HepG2 (cell line): ENCODE results near the gene KANSL3. TPM values are rescaled to one million over a fixed set of nuclear protein-coding genes. Genes with fewer than 3 reads are reported as not detected.

Experiments
- DRAP1 ChIP-seq: IDR thresholded peaks from 2 replicates; pipeline ENCODE4 v1.6.1; 2016; ENCODE audit warnings: missing genetic modification reagents, missing compliant biosample characterization
- FOXK1 ChIP-seq: sonication (generic); formaldehyde crosslinking; IDR thresholded peaks from 2 replicates; pipeline ENCODE4 v1.4.0; 2020; ENCODE audit warnings: low read depth, missing genetic modification reagents, borderline replicate concordance
- HNRNPUL1 ChIP-seq: fragments of 200-400 bp; formaldehyde crosslinking; IDR thresholded peaks from 2 replicates; pipeline ENCODE4 v1.6.1; 2017; ENCODE audit warnings: low read depth, mild to moderate bottlenecking, low read length, moderate library complexity
- NFYC ChIP-seq: IDR thresholded peaks from 2 replicates; pipeline ENCODE4 v1.6.1; 2016; ENCODE audit warnings: missing genetic modification reagents, missing compliant biosample characterization
- PHF21A ChIP-seq: sonication (generic); formaldehyde crosslinking; IDR thresholded peaks from 2 replicates; pipeline ENCODE4 v1.5.0; 2020; ENCODE audit warnings: mild to moderate bottlenecking, missing genetic modification reagents
- SIX1 ChIP-seq: sonication (generic); formaldehyde crosslinking; IDR thresholded peaks from 2 replicates; pipeline ENCODE4 v1.4.0; 2020; ENCODE audit warnings: missing genetic modification reagents, borderline replicate concordance
- TBX2 ChIP-seq: sonication (generic); formaldehyde crosslinking; IDR thresholded peaks from 2 replicates; pipeline ENCODE4 v1.5.0; 2020; ENCODE audit warnings: missing genetic modification reagents, mild to moderate bottlenecking, borderline replicate concordance
- TEF ChIP-seq: sonication (generic); formaldehyde crosslinking; IDR thresholded peaks from 2 replicates; pipeline ENCODE4 v1.5.0; 2020; ENCODE audit warnings: missing genetic modification reagents
- THAP11 ChIP-seq: IDR thresholded peaks from 2 replicates; pipeline ENCODE4 v1.6.1; 2016; ENCODE audit warnings: missing biosample characterization, missing genetic modification reagents
- THRA ChIP-seq: sonication (generic); formaldehyde crosslinking; IDR thresholded peaks from 2 replicates; pipeline ENCODE4 v1.4.0; 2020; ENCODE audit warnings: missing genetic modification reagents, borderline replicate concordance
- ZBTB21 ChIP-seq: sonication (generic); formaldehyde crosslinking; IDR thresholded peaks from 2 replicates; pipeline ENCODE4 v1.4.0; 2020; ENCODE audit warnings: missing genetic modification reagents
- ZNF331 ChIP-seq: sonication (generic); formaldehyde crosslinking; IDR thresholded peaks from 2 replicates; pipeline ENCODE4 v1.4.0; 2020; ENCODE audit warnings: missing genetic modification reagents
- ZNF772 ChIP-seq: sonication (generic); formaldehyde crosslinking; IDR thresholded peaks from 2 replicates; pipeline ENCODE4 v1.5.0; 2020; ENCODE audit warnings: mild to moderate bottlenecking, missing genetic modification reagents
- ZNF879 ChIP-seq: sonication (generic); formaldehyde crosslinking; IDR thresholded peaks from 2 replicates; pipeline ENCODE4 v1.8.1; 2023; ENCODE audit warnings: missing genetic modification reagents
- polyA plus RNA-seq, 8 experiments: library from polyadenylated mRNA; depleted of rRNA in 3 of 8; stranded (reverse) in 7 of 8; unstranded in 1 of 8; fragments of >200 nt; fragmentation: Illumina TruSeq in 4 of 8; extraction: Trizol in 4 of 8; gene quantifications; 2 replicates each; pipeline versions ENCODE4 v1.2.1 to v1.2.3, GENCODE V29; 2011 to 2016; ENCODE audit warnings: low read depth in 4 of 8, missing spikeins in 1 of 8, mixed read lengths in 1 of 8; ENCODE audit not compliant: insufficient read depth in 1 of 8
- total RNA-seq, 5 experiments: library from RNA; depleted of rRNA; stranded (reverse); fragments of >200 nt; fragmentation: Illumina TruSeq; extraction: Trizol; gene quantifications; 2 replicates each; pipeline ENCODE4 v1.2.3, GENCODE V29; 2016; ENCODE audit warnings: low read depth in 1 of 5
- TF ChIP-seq, protein P1 (sequence below): sonication (generic); formaldehyde crosslinking; IDR thresholded peaks from 2 replicates; pipeline ENCODE4 v1.4.0; 2020; ENCODE audit warnings: missing genetic modification reagents
- TF ChIP-seq, protein P2 (sequence below): sonication (generic); formaldehyde crosslinking; IDR thresholded peaks from 2 replicates; pipeline ENCODE4 v1.8.1; 2022; ENCODE audit warnings: mild to moderate bottlenecking, missing genetic modification reagents
- TF ChIP-seq, protein P3 (sequence below): sonication (generic); formaldehyde crosslinking; IDR thresholded peaks from 2 replicates; pipeline ENCODE4 v1.9.0; 2022; ENCODE audit warnings: low read depth, missing genetic modification reagents

KANSL3 gene
- total and polyA plus RNA-seq, 2 of the 13 experiments (the other 11 are each of a cell fraction or from before 2014, with no cell fraction given) = 20.8 to 37.3 TPM

DNA sequence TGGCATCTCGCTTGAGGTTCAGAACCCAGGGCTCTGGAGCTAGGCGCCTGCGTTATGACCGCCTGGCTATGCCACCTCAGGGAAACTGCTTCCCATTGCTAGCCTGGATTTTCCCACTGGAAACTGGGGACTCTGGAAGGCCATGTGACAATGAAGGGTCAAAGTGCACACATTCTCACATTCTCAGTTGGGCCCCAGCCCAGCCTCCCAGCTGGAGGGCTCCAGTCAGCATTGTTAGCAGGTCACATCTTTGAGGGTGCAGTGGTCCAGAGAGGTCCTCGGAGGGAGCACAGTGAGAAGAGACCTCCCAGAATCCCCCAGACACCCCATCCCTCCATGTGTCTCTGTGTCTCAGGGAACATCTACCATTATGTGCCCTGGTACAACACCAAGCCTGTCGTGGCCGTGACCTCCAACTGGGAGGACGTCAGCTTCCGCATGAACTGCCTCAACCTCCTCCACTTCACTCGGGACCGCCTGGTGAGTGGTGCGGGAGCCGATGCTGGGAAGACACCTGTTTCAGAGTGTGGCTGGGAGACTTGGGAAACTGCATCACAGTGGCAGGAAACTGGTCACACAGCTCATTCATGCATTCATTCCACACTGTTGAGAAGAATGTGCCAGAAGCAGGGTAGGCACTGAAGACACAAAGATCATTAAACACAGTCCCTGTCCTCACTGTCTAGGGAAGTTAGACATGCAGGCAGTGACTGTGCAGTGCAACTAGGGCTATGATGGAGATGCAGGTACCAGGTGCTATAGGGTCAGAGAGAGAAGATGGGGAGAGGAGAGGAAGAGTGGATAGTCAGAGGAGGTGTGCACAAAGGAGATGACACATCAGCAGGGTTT is 46.1 kb upstream of the KANSL3 start (continued):
- TF ChIP-seq TEF (CRISPR knock-in tag) (no peak), NFYC (peak; percentile 23; the same call in 1 of the 2 replicates), FOXK1 (CRISPR knock-in tag) (peak; percentile 31; the same call in 1 of the 2 replicates), PHF21A (CRISPR knock-in tag) (peak; percentile 66), SIX1 (CRISPR knock-in tag) (0 out of 2 replicates have a peak, but pooled peaks have one; percentile 45), DRAP1 (CRISPR knock-in tag) (peak; percentile 48; the same call in 1 of the 2 replicates), ZBTB21 (CRISPR knock-in tag) (0 out of 2 replicates have a peak, but pooled peaks have one; percentile 27), TBX2 (peak; percentile 42; the same call in 1 of the 2 replicates), ZNF331 (CRISPR knock-in tag) (0 out of 2 replicates have a peak, but pooled peaks have one; percentile 45), HNRNPUL1 (no peak), THAP11 (CRISPR knock-in tag) (peak; percentile 53), ZNF879 (no peak), ZNF772 (CRISPR knock-in tag) (peak; percentile 45; the same call in 1 of the 2 replicates), THRA (CRISPR knock-in tag) (0 out of 2 replicates have a peak, but pooled peaks have one; percentile 23)
- TF ChIP-seq, protein P1, sequence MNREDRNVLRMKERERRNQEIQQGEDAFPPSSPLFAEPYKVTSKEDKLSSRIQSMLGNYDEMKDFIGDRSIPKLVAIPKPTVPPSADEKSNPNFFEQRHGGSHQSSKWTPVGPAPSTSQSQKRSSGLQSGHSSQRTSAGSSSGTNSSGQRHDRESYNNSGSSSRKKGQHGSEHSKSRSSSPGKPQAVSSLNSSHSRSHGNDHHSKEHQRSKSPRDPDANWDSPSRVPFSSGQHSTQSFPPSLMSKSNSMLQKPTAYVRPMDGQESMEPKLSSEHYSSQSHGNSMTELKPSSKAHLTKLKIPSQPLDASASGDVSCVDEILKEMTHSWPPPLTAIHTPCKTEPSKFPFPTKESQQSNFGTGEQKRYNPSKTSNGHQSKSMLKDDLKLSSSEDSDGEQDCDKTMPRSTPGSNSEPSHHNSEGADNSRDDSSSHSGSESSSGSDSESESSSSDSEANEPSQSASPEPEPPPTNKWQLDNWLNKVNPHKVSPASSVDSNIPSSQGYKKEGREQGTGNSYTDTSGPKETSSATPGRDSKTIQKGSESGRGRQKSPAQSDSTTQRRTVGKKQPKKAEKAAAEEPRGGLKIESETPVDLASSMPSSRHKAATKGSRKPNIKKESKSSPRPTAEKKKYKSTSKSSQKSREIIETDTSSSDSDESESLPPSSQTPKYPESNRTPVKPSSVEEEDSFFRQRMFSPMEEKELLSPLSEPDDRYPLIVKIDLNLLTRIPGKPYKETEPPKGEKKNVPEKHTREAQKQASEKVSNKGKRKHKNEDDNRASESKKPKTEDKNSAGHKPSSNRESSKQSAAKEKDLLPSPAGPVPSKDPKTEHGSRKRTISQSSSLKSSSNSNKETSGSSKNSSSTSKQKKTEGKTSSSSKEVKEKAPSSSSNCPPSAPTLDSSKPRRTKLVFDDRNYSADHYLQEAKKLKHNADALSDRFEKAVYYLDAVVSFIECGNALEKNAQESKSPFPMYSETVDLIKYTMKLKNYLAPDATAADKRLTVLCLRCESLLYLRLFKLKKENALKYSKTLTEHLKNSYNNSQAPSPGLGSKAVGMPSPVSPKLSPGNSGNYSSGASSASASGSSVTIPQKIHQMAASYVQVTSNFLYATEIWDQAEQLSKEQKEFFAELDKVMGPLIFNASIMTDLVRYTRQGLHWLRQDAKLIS (CRISPR knock-in tag) = no peak
- TF ChIP-seq, protein P2, sequence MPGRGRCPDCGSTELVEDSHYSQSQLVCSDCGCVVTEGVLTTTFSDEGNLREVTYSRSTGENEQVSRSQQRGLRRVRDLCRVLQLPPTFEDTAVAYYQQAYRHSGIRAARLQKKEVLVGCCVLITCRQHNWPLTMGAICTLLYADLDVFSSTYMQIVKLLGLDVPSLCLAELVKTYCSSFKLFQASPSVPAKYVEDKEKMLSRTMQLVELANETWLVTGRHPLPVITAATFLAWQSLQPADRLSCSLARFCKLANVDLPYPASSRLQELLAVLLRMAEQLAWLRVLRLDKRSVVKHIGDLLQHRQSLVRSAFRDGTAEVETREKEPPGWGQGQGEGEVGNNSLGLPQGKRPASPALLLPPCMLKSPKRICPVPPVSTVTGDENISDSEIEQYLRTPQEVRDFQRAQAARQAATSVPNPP (CRISPR knock-in tag) = no peak
- TF ChIP-seq, protein P3, sequence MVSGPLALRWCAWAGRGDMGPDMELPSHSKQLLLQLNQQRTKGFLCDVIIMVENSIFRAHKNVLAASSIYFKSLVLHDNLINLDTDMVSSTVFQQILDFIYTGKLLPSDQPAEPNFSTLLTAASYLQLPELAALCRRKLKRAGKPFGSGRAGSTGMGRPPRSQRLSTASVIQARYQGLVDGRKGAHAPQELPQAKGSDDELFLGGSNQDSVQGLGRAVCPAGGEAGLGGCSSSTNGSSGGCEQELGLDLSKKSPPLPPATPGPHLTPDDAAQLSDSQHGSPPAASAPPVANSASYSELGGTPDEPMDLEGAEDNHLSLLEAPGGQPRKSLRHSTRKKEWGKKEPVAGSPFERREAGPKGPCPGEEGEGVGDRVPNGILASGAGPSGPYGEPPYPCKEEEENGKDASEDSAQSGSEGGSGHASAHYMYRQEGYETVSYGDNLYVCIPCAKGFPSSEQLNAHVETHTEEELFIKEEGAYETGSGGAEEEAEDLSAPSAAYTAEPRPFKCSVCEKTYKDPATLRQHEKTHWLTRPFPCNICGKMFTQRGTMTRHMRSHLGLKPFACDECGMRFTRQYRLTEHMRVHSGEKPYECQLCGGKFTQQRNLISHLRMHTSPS (CRISPR knock-in tag) = no peak; the same call in 1 of the 2 replicates
